Esophagus muscularis mucosa (tissue), 4 donors: ENCODE data around the gene COBL. TPM values are rescaled to one million over a fixed set of nuclear protein-coding genes. Genes with fewer than 3 reads are reported as not detected.

Source experiments
- DNase-seq: peaks from one replicate; pipeline ENCODE4 v3.0.0-alpha.2; 2017; ENCODE audit errors: extremely low spot score
- H3K27ac ChIP-seq, 4 donors: fragments of 200-600 bp; sonication (generic); replicated peaks in 1 of 4; 1 replicate in 3 of 4; 2 replicates in 1 of 4; pipeline ENCODE4 v1.5.1; 2016 to 2019; ENCODE audit warnings: mild to moderate bottlenecking in 1 of 4
- H3K27me3 ChIP-seq, 4 donors: fragments of 200-600 bp; sonication (generic); one replicate each; pipeline versions ENCODE4 v1.5.1 to v1.6.0; 2016 to 2019
- H3K36me3 ChIP-seq, 4 donors: fragments of 200-600 bp; sonication (generic); one replicate each; pipeline ENCODE4 v1.5.1; 2016 to 2019
- H3K4me1 ChIP-seq, 4 donors: fragments of 200-600 bp; sonication (generic); one replicate each; pipeline ENCODE4 v1.5.1; 2016 to 2019
- H3K4me3 ChIP-seq, 4 donors: fragments of 200-600 bp; sonication (generic); 1 replicate in 2 of 4; 2 replicates in 2 of 4; pipeline ENCODE4 v1.5.1; 2016 to 2019; ENCODE audit warnings: mild to moderate bottlenecking in 4 of 4, moderate library complexity in 1 of 4
- H3K9me3 ChIP-seq, 4 donors: fragments of 200-600 bp; sonication (generic); 1 replicate in 3 of 4; 2 replicates in 1 of 4; pipeline ENCODE4 v1.5.1; 2016 to 2019
- EP300 ChIP-seq: sonication (generic); formaldehyde crosslinking; IDR thresholded peaks from one replicate; pipeline ENCODE4 v1.6.1; 2017; ENCODE audit warnings: antibody characterized with exemption
- POLR2A ChIP-seq: fragments of 450-650 bp; IDR thresholded peaks from one replicate; pipeline ENCODE4 v1.6.1; 2017; ENCODE audit warnings: antibody characterized with exemption, moderate library complexity, mild to moderate bottlenecking, low read depth
- POLR2AphosphoS5 ChIP-seq, 2 donors: sonication (generic); formaldehyde crosslinking; IDR thresholded peaks; one replicate each; pipeline ENCODE4 v1.6.1; 2017; ENCODE audit warnings: antibody characterized with exemption in 2 of 2
- WGBS: methylation state at CpG from one replicate; pipeline ENCODE4 v1.1.5; 2018; 5-methylcytosine and 5-hydroxymethylcytosine counted together
- intact Hi-C: fragments of 100-400 bp; cut with DNase I; formaldehyde crosslinking; loops from one replicate; pipeline ENCODE4 v1.15.1; 2023
- total RNA-seq, 4 donors: library from RNA; depleted of rRNA; stranded (reverse); fragments of >200 nt; gene quantifications; one replicate each; pipeline versions ENCODE4 v1.1.0 to v1.2.1, GENCODE V29; 2016
- TF ChIP-seq, protein P1 (sequence below), 3 experiments: fragments of 200-600 bp in 2 of 3; fragments of 450-650 bp in 1 of 3; sonication (generic) in 2 of 3; IDR thresholded peaks; one replicate each; pipeline ENCODE4 v1.5.1; 2017 to 2019; ENCODE audit warnings: antibody characterized with exemption in 3 of 3, mild to moderate bottlenecking in 2 of 3, moderate library complexity in 1 of 3

The COBL gene
- total RNA-seq, 4 donors from 2014 or later: 29.8 to 51.4 (median 45.9) TPM

DNA sequence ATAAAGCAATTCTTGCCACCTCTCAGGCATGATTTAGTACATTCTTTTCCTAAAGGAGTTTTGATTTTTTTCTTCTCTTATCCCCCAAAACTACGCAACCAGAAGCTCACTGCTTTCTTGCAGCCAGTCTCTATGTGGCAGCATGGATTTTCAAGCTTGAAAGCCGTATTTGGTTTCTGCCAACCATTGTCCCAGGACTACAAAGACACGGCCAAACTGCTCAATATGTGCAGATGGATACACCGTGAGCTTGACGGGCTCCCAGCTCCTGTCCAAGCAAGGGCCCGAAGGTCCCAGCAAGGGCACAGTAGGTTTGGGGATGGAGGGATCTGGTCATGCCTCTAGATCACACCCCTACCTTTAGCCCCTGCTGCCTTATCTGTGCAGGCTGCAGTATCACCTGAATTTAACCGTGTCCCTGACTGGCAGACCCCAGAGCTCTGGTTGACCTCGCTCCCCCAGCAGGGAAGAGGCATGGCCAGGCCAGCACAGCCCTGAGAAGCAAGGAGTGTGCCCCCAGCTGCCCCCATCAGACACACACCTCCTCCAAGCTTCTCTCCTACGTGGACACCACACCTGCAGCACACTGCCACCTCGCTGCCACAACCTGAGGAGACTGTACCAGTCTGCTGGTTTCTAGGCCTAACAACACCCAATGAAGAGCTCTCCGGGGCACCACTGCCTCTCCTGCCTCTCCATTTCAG is 86.8 kb downstream of the COBL start:
- Histone ChIP-seq H3K27ac (peak overlapping the region in 1 of 4 donors; percentile 27), H3K4me3 (no peak overlapping the region)
- WGBS: 83% methylated on average over 9 of the region's 11 CpGs

DNA sequence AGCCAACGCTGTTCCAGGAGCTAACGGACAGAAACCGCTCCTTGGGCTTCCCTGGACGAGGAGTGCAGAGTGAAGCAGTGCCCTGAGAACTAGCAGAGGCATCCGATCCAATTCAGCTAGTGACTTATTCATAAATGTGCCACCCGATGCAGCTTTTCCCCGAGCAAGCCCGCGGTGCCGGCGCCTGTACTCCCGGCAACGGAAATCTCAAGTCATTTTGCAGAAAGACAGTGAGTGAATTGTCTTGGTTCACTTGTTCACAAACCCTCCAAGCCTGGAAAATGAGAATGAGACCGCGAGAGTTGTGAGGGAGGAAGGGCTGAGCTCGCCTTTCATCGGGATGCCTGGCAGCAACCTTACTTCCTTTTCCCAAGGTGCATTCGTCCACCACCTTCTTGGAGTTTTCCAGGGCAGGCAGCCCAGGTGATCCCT is 87.5 kb downstream of the COBL start:
- Histone ChIP-seq H3K27me3 (no peaks in the 10 kb centered on the region), H3K27ac (peak overlapping the region in 2 of 4 donors; percentile 22 to 27), H3K36me3 (no peaks in the 10 kb centered on the region), H3K9me3 (no peaks in the 10 kb centered on the region), H3K4me1 (peaks cover 5 to 15% (median 9%) of the 10 kb centered on the region in 4 donors), H3K4me3 (peak overlapping the region in 1 of 4 donors; percentile 5)
- WGBS: 72% methylated on average over 16 of the region's 18 CpGs
- DNase-seq: no peak
- TF ChIP-seq EP300 (no peak), POLR2A (no peak), POLR2AphosphoS5 (IDR thresholded peaks at IDR 0.05) (no peak)
- TF ChIP-seq, protein P1, sequence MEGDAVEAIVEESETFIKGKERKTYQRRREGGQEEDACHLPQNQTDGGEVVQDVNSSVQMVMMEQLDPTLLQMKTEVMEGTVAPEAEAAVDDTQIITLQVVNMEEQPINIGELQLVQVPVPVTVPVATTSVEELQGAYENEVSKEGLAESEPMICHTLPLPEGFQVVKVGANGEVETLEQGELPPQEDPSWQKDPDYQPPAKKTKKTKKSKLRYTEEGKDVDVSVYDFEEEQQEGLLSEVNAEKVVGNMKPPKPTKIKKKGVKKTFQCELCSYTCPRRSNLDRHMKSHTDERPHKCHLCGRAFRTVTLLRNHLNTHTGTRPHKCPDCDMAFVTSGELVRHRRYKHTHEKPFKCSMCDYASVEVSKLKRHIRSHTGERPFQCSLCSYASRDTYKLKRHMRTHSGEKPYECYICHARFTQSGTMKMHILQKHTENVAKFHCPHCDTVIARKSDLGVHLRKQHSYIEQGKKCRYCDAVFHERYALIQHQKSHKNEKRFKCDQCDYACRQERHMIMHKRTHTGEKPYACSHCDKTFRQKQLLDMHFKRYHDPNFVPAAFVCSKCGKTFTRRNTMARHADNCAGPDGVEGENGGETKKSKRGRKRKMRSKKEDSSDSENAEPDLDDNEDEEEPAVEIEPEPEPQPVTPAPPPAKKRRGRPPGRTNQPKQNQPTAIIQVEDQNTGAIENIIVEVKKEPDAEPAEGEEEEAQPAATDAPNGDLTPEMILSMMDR (IDR thresholded peaks at IDR 0.05): no peak
- intact Hi-C loops: no loop called here

More for the DNA sequence above, 86.8 kb downstream of the COBL start:
- Histone ChIP-seq H3K27me3 (no peaks in the 10 kb centered on the region), H3K36me3 (no peaks in the 10 kb centered on the region), H3K9me3 (no peaks in the 10 kb centered on the region), H3K4me1 (peaks cover 6 to 15% (median 10%) of the 10 kb centered on the region in 4 donors)
- intact Hi-C loops: no loop called here
- no peak for DNase-seq
- TF ChIP-seq POLR2A (no peak), EP300 (no peak), POLR2AphosphoS5 (IDR thresholded peaks at IDR 0.05) (no peak)
- TF ChIP-seq, protein P1 (IDR thresholded peaks at IDR 0.05): no peak

DNA sequence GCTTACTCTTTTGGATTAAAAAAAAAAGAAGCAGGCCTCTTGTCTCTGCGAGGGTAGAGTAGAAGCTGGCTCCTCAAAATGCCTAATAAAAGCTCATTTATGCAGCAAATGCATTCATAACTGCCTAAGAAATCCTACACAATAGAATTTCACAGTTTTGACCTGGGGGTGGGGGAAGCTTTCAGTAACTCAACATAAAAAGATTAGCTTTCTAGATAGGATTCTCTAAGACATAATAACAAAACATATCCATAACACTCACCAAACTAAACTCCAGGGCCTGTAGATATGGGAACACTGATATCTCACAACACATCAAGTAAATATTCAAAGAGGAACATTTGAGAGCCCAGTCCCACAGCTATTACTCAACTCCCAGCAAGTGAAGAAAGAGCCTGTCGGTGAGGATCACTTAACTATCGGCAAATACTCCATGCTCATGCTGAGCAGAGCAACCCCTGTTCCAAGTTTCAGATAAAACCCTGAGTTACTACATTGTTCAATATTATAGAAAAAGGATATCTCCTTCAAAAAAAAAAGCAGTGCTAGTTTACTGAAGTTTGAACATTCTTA is 88.1 kb downstream of the COBL start:
- Histone ChIP-seq H3K4me1 (peaks cover 0 to 15% (median 9%) of the 10 kb centered on the region in 4 donors), H3K27me3 (no peaks in the 10 kb centered on the region), H3K4me3 (peak overlapping the region in 1 of 4 donors; percentile 5), H3K36me3 (no peaks in the 10 kb centered on the region), H3K9me3 (no peaks in the 10 kb centered on the region), H3K27ac (peak overlapping the region in 1 of 4 donors; percentile 22)
- no peak for TF ChIP-seq POLR2A
- TF ChIP-seq, protein P1 (IDR thresholded peaks at IDR 0.05): no peak
- no peak for TF ChIP-seq POLR2AphosphoS5 (IDR thresholded peaks at IDR 0.05)
- no peak for TF ChIP-seq EP300
- no peak for DNase-seq
- WGBS: 62% methylated on average over 3 of the region's 3 CpGs
- intact Hi-C loops: no loop called here

DNA sequence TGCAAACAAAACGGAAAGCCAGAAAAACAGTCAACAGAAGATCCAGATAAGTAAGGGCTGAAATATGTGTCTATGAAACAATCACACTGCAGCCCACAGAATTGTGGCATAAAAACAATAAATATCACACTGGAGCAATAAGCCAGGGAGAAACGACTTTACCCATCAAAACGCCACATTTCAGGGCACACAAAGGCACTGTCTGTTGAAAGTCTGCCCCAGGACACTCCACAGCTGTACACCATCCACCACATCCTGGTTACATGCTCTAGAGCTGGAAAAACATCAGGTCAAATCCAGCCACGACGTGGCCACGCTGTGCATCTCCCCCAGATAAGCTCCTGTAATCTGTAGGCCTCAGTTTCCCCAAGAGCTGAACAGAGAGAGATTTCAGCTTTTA is 88.7 kb downstream of the COBL start:
- intact Hi-C loops: no loop called here
- peak overlapping the region in 1 of 4 donors; percentile 18 for H3K27ac ChIP-seq
- no peaks in the 10 kb centered on the region for H3K36me3 ChIP-seq
- 68% methylated on average over 6 of the region's 6 CpGs for WGBS
- no peaks in the 10 kb centered on the region for H3K9me3 ChIP-seq
- no peak for DNase-seq
- no peak overlapping the region for H3K4me3 ChIP-seq
- peaks cover 0 to 15% (median 9%) of the 10 kb centered on the region in 4 donors for H3K4me1 ChIP-seq
- TF ChIP-seq POLR2AphosphoS5 (IDR thresholded peaks at IDR 0.05): no peak
- TF ChIP-seq, protein P1 (IDR thresholded peaks at IDR 0.05): no peak
- TF ChIP-seq POLR2A: no peak
- TF ChIP-seq EP300: no peak
- H3K27me3 ChIP-seq: no peaks in the 10 kb centered on the region
